ENCODE measurements around the gene BUD13.

GRCh38 chr11:116727990-116728389 lies 44.8 kb downstream of the BUD13 start:
- TF ChIP-seq CTCF (conservative IDR thresholded peaks at IDR 0.05; ENCODE audit: low read length) (no peak), EZH2phosphoT487 (IDR thresholded peaks at IDR 0.05; ENCODE audit: borderline replicate concordance) (no peak)
